HG02798 (cell line): ENCODE measurements around the gene SHLD1.
A peak's percentile ranks its signal among the peaks of the same experiment; 100 is the strongest.
"Not testable (repeated sequence)": the region's sequence is repeated elsewhere in the genome, so short reads cannot be mapped to it uniquely, and the experiment has no call there.

ENCODE experiments used
- ATAC-seq: cut with Tn5 transposase; IDR thresholded peaks from one replicate; pipeline ENCODE4 v1.9.1; 2021; ENCODE audit warnings: mild to moderate bottlenecking; ENCODE audit not compliant: unreplicated experiment, poor library complexity

SHLD1 gene

GRCh38 chr20:5734602-5735001, 15.6 kb upstream of the SHLD1 start:
- ATAC-seq, result no peak

- no peak for ATAC-seq
Observed at GRCh38 chr20:5735845-5736510, 14.2 kb upstream of the SHLD1 start.

- no peak for ATAC-seq
Observed at GRCh38 chr20:5737619-5737953, 12.6 kb upstream of the SHLD1 start.

GRCh38 chr20:5737966-5738365, 12.2 kb upstream of the SHLD1 start:
- ATAC-seq, result no peak

- ATAC-seq, result not testable (repeated sequence)
Observed at GRCh38 chr20:5740643-5741042, 9.6 kb upstream of the SHLD1 start.

GRCh38 chr20:5741089-5741488, 9.1 kb upstream of the SHLD1 start:
- no peak for ATAC-seq

GRCh38 chr20:5742041-5742440, 8.2 kb upstream of the SHLD1 start:
- no peak for ATAC-seq

GRCh38 chr20:5745416-5746030, 4.7 kb upstream of the SHLD1 start:
- no peak for ATAC-seq

- no peak for ATAC-seq
Observed at GRCh38 chr20:5746064-5746463, 4.1 kb upstream of the SHLD1 start.

GRCh38 chr20:5748246-5748645, 2.0 kb upstream of the SHLD1 start:
- ATAC-seq, result no peak

GRCh38 chr20:5749512-5749951, 669 bp upstream of the SHLD1 start:
- ATAC-seq, result not testable (repeated sequence)

GRCh38 chr20:5751856-5752255, 1.7 kb downstream of the SHLD1 start:
- no peak for ATAC-seq

GRCh38 chr20:5753814-5754213, 3.6 kb downstream of the SHLD1 start:
- ATAC-seq, result no peak

GRCh38 chr20:5757949-5758348, 7.7 kb downstream of the SHLD1 start:
- ATAC-seq, result no peak

- no peak for ATAC-seq
Observed at GRCh38 chr20:5766085-5766764, 16.0 kb downstream of the SHLD1 start.

- no peak for ATAC-seq
Observed at GRCh38 chr20:5767493-5768098, 17.4 kb downstream of the SHLD1 start.

- ATAC-seq, result no peak
Observed at GRCh38 chr20:5770231-5770986, 20.2 kb downstream of the SHLD1 start.

GRCh38 chr20:5770987-5771318, 20.8 kb downstream of the SHLD1 start:
- peak; percentile 55 for ATAC-seq

- ATAC-seq, result no peak
Observed at GRCh38 chr20:5772704-5773103, 22.5 kb downstream of the SHLD1 start.

GRCh38 chr20:5773589-5773988, 23.4 kb downstream of the SHLD1 start:
- no peak for ATAC-seq

GRCh38 chr20:5776077-5776476, 25.9 kb downstream of the SHLD1 start:
- ATAC-seq, result no peak
